Natural killer cell (primary cell): ENCODE measurements around the gene RYR2. TPM values are rescaled to one million over a fixed set of nuclear protein-coding genes. Genes with fewer than 3 reads are reported as not detected.

ENCODE experiments used
- ATAC-seq, 3 donors: fragments of 150-1000 bp in 2 of 3; fragments of 200-7000 bp in 1 of 3; cut with Tn5 transposase; 1 replicate in 1 of 3; 2 replicates in 2 of 3; pipeline ENCODE4 v1.10.0; 2021; ENCODE audit warnings: mild to moderate bottlenecking in 2 of 3, moderate library complexity in 2 of 3
- DNase-seq, 2 donors: peaks; one replicate each; pipeline versions ENCODE4 v3.0.0 to v3.0.0-alpha.2; 2013 to 2021; ENCODE audit warnings: mixed read lengths in 1 of 2
- H3K27ac ChIP-seq: one replicate; pipeline ENCODE4 v1.5.1; 2013; ENCODE audit warnings: mild to moderate bottlenecking, low read length
- H3K27me3 ChIP-seq: one replicate; pipeline ENCODE4 v1.6.1; 2013; ENCODE audit warnings: low read length; ENCODE audit not compliant: control insufficient read depth, insufficient read depth
- H3K36me3 ChIP-seq: one replicate; pipeline ENCODE4 v1.6.1; 2013; ENCODE audit warnings: low read length; ENCODE audit not compliant: control insufficient read depth, insufficient read depth
- H3K4me1 ChIP-seq: one replicate; pipeline ENCODE4 v1.6.1; 2013; ENCODE audit warnings: low read length; ENCODE audit not compliant: control insufficient read depth, insufficient read depth
- H3K4me3 ChIP-seq: one replicate; pipeline ENCODE4 v1.5.1; 2013; ENCODE audit warnings: low read length
- H3K9me3 ChIP-seq: one replicate; pipeline ENCODE4 v1.6.1; 2013; ENCODE audit warnings: low read length; ENCODE audit not compliant: control insufficient read depth, insufficient read depth
- H3K27ac Mint-ChIP-seq, 2 donors: one replicate each; pipeline ENCODE4 v1.8.0; 2022; ENCODE audit warnings: mild to moderate bottlenecking in 2 of 2, mixed read lengths in 2 of 2, moderate library complexity in 1 of 2
- H3K27me3 Mint-ChIP-seq, 2 donors: one replicate each; pipeline ENCODE4 v1.8.0; 2022; ENCODE audit warnings: low read depth in 2 of 2, mixed read lengths in 2 of 2
- H3K36me3 Mint-ChIP-seq: one replicate; pipeline ENCODE4 v1.8.0; 2022; ENCODE audit warnings: mixed read lengths
- H3K4me1 Mint-ChIP-seq, 2 donors: one replicate each; pipeline ENCODE4 v1.8.0; 2022; ENCODE audit warnings: mixed read lengths in 2 of 2
- H3K4me3 Mint-ChIP-seq: one replicate; pipeline ENCODE4 v1.8.0; 2022; ENCODE audit warnings: mild to moderate bottlenecking, moderate library complexity, mixed read lengths
- H3K9me3 Mint-ChIP-seq, 2 donors: one replicate each; pipeline ENCODE4 v1.8.0; 2022; ENCODE audit warnings: mixed read lengths in 2 of 2
- CTCF ChIP-seq: fragments of 200-600 bp; IDR thresholded peaks from one replicate; pipeline ENCODE4 v1.8.0; 2022; ENCODE audit warnings: antibody characterized with exemption
- WGBS: methylation state at CpG from one replicate; pipeline ENCODE4 v1.1.7; 2013; ENCODE audit warnings: missing lambda C conversion rate; ENCODE audit not compliant: insufficient coverage; 5-methylcytosine and 5-hydroxymethylcytosine counted together
- intact Hi-C: fragments of 100-400 bp; cut with micrococcal nuclease; formaldehyde crosslinking; loops from one replicate; pipeline ENCODE4 v1.14.2; 2022
- total RNA-seq, 4 donors: library from RNA; stranded (reverse); fragments of 120-200 nt in 1 of 4; gene quantifications; one replicate each; pipeline versions ENCODE4 v1.2.3 to v1.2.4, GENCODE V29; 2013 to 2022

Gene RYR2
- total RNA-seq, 3 donors from 2014 or later (not counting 1 experiment from before 2014, with no cell fraction given): 0.13 to 1.2 (median 0.38) TPM

DNA sequence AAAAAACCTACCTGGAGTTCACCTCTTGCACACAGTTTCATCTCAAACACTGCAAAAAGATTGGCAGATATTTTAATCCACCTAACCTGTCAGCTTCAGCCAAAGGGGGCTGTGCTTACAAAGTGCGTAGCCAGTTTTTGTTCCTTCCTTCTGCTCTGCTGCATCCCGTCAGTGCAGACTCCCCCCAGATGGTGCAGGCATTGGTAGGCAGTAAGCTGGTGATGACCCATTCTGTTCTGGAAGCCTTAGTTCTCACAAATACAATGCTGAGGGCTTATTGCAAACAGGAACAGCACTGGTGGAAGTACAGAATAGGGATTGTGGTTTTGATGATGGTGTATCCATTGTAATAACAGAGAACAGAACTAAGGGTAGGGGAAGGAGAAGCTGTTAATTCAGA lies 239.5 kb downstream of the RYR2 start:
- ATAC-seq (no peak), DNase-seq (no peak)
- H3K27ac ChIP-seq: no peak overlapping the region
- Mint-ChIP-seq H3K27me3 (no peaks in the 10 kb centered on the region), H3K36me3 (no peaks in the 10 kb centered on the region), H3K27ac (no peak overlapping the region), H3K4me1 (no peaks in the 10 kb centered on the region), H3K4me3 (no peak overlapping the region), H3K9me3 (peaks cover 0 to 4% of the 10 kb centered on the region in 2 donors)
- WGBS: 66% methylated on average over 2 of the region's 2 CpGs
- no peaks in the 10 kb centered on the region for H3K36me3 ChIP-seq
- H3K9me3 ChIP-seq: no peaks in the 10 kb centered on the region
- TF ChIP-seq CTCF: no peak
- H3K4me1 ChIP-seq: no peaks in the 10 kb centered on the region
- no peaks in the 10 kb centered on the region for H3K27me3 ChIP-seq
- intact Hi-C loops: no loop called here
- H3K4me3 ChIP-seq: no peak overlapping the region

DNA sequence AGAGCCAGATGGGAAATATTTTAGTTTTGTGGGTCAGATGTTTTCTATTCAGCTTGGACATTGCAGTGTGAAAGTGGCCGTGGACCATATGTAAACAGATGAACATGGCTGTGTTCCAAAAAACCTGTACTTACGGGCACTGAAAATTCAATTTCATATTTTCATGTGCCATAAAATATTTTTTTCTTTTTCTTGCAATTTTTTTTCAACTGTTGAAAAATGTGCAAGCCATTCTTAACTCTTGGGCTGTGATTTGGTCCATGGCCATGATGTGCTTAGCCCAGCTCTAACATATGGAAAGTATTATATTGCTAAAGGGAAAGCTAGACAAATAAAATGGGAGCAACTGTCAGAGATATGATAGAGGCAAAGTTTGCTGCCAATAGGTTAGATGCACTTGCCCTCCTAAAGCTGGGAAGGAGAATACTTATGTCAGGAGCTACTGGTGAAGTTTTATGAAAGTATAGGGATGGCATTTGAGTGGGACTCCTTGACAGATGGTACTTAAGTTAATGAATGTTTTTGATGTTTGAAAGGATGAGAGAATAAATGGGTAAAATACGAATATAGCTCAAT lies 240.3 kb downstream of the RYR2 start:
- Histone ChIP-seq H3K36me3 (no peaks in the 10 kb centered on the region), H3K4me1 (no peaks in the 10 kb centered on the region), H3K27me3 (no peaks in the 10 kb centered on the region), H3K4me3 (no peak overlapping the region), H3K9me3 (no peaks in the 10 kb centered on the region), H3K27ac (no peak overlapping the region)
- no peak for DNase-seq
- WGBS: 76% methylated on average over 3 of the region's 3 CpGs
- H3K4me1 Mint-ChIP-seq: no peaks in the 10 kb centered on the region
- H3K36me3 Mint-ChIP-seq: no peaks in the 10 kb centered on the region
- H3K9me3 Mint-ChIP-seq: peaks cover 0 to 4% of the 10 kb centered on the region in 2 donors
- TF ChIP-seq CTCF: no peak
- no peaks in the 10 kb centered on the region for H3K27me3 Mint-ChIP-seq
- no peak overlapping the region for H3K27ac Mint-ChIP-seq
- no peak overlapping the region for H3K4me3 Mint-ChIP-seq
- ATAC-seq: no peak
- intact Hi-C loops: no loop called here

GRCh38 chr1:237287876-237288521 lies 246.0 kb downstream of the RYR2 start:
- 79% methylated on average over 6 of the region's 6 CpGs for WGBS
- H3K4me1 ChIP-seq: no peaks in the 10 kb centered on the region
- H3K27ac Mint-ChIP-seq: no peak overlapping the region
- H3K4me3 Mint-ChIP-seq: no peak overlapping the region
- no peaks in the 10 kb centered on the region for H3K36me3 ChIP-seq
- ATAC-seq: no peak
- H3K4me3 ChIP-seq: no peak overlapping the region
- no peaks in the 10 kb centered on the region for H3K27me3 Mint-ChIP-seq
- H3K9me3 ChIP-seq: no peaks in the 10 kb centered on the region
- no peak overlapping the region for H3K27ac ChIP-seq
- H3K36me3 Mint-ChIP-seq: no peaks in the 10 kb centered on the region
- H3K27me3 ChIP-seq: no peaks in the 10 kb centered on the region
- no peaks in the 10 kb centered on the region for H3K4me1 Mint-ChIP-seq
- intact Hi-C loops: no loop called here
- DNase-seq: no peak
- peaks cover 3 to 9% of the 10 kb centered on the region in 2 donors for H3K9me3 Mint-ChIP-seq
- no peak for TF ChIP-seq CTCF

DNA sequence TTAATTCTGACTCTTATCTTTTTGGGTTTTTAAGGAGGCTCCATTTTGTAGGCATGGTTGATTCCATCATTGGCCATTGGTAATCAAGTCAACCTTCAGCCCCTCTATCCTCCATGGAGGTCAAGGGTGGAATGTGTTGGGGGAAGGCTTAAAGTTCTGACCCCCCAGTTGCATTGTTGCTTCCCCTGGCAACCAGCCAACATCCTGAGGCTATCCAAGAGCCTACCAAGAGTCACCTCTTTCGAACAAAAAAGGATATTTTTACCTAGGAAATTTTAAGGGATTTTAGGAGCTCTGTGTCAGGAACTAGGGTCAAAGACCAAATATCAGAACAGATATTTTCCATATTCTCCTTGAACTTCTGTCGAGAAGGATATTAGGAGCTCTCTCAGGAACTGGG lies 251.8 kb downstream of the RYR2 start:
- H3K27ac Mint-ChIP-seq: no peak overlapping the region
- DNase-seq: no peak

More for the DNA sequence above, 251.8 kb downstream of the RYR2 start:
- no peak overlapping the region for H3K4me3 Mint-ChIP-seq
- no peak overlapping the region for H3K27ac ChIP-seq
- H3K9me3 ChIP-seq: no peaks in the 10 kb centered on the region
- H3K27me3 Mint-ChIP-seq: no peaks in the 10 kb centered on the region
- ATAC-seq: no peak
- no peak overlapping the region for H3K4me3 ChIP-seq
- H3K9me3 Mint-ChIP-seq: peaks cover 0 to 12% of the 10 kb centered on the region in 2 donors
- intact Hi-C loops: no loop called here
- WGBS: 93% methylated on average over 2 of the region's 2 CpGs
- H3K4me1 ChIP-seq: no peaks in the 10 kb centered on the region
- H3K27me3 ChIP-seq: no peaks in the 10 kb centered on the region
- H3K4me1 Mint-ChIP-seq: no peaks in the 10 kb centered on the region
- no peaks in the 10 kb centered on the region for H3K36me3 ChIP-seq
- no peak for TF ChIP-seq CTCF
- no peaks in the 10 kb centered on the region for H3K36me3 Mint-ChIP-seq
